Measurements from ENCODE around the gene BRICD5. TPM values are rescaled to one million over a fixed set of nuclear protein-coding genes. Genes with fewer than 3 reads are reported as not detected.

The BRICD5 gene
- total and polyA plus RNA-seq, 7 experiments from 2014 or later = 0.22 to 44.3 (median 14.3) TPM; not detected in 1

DNA sequence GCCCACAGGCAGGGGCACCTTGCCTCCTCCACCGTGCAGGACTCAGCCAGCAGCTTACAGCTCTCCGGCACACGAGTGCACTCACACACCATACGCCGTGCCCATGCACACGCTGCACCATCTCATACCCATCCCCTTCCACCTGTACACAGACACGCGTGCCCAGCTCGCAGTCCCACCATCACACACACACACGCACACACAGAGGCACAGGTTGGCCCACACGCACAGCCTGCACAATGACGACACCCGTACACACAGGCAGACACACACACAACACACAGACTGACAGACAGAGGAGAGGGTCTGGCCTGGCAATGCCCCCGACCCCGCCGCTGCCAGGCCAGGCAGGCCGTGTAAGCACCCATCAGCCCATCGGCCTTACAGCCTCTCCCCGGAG lies 26.3 kb downstream of the BRICD5 start:
- intact Hi-C loops (cut with micrococcal nuclease) = no loop called here
- peaks cover 0 to 2% (median 0%) of the 10 kb centered on the region in 7 donors for H3K4me1 Mint-ChIP-seq
- POLR2A ChIA-PET = no interaction called here

DNA sequence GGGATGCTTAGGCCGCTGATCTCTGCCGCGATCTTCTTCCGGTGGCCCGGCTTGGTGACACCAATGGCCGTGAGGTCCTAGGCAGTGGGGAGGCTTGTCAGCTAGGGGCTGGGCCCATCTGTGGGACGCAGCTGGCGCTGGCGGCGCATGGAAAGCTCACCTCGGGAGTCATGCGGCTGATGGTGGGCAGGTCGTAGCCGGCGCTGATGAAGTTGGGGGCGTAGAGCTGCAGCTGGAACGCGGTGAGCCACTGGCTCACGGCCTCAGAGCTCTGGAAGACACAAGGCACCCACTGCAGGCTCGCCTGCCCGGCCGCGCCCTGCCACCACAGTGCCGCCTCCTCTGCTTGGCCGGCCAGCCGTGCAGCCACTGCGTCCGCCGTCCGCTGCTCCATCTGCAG lies 27.0 kb downstream of the BRICD5 start:
- Histone ChIP-seq H3K36me3 (ENCODE audit: control insufficient read depth in 2 of 3, insufficient read depth in 3 of 3, low read length in 3 of 3) (no peaks in the 10 kb centered on the region), H3K4me1 (ENCODE audit: control insufficient read depth in 2 of 2, insufficient read depth in 2 of 2, low read length in 2 of 2) (no peaks in the 10 kb centered on the region), H3K9me3 (ENCODE audit: control insufficient read depth in 2 of 3, low read length in 3 of 3) (no peaks in the 10 kb centered on the region), H3K27me3 (ENCODE audit: control insufficient read depth in 2 of 2, insufficient read depth in 2 of 2, low read length in 2 of 2) (no peaks in the 10 kb centered on the region), H3K4me3 (ENCODE audit: low read length) (no peak overlapping the region), H3K27ac (ENCODE audit: low read depth, low read length) (no peak overlapping the region)
- Mint-ChIP-seq H3K36me3 (no peaks in the 10 kb centered on the region), H3K4me3 (no peak overlapping the region), H3K4me1 (peaks cover 0 to 2% (median 0%) of the 10 kb centered on the region in 7 donors), H3K9me3 (peaks cover 0 to 2% (median 0%) of the 10 kb centered on the region in 11 donors), H3K27ac (no peak overlapping the region), H3K27me3 (no peaks in the 10 kb centered on the region)
- ATAC-seq = no peak
- intact Hi-C loops (cut with micrococcal nuclease) = no loop called here
- POLR2A ChIA-PET = no interaction called here
- no peak for DNase-seq
- CTCF ChIA-PET = no interaction called here

More for the DNA sequence above, 26.3 kb downstream of the BRICD5 start:
- H3K4me1 ChIP-seq (ENCODE audit: control insufficient read depth in 2 of 2, insufficient read depth in 2 of 2, low read length in 2 of 2) = no peaks in the 10 kb centered on the region
- no peak overlapping the region for H3K4me3 Mint-ChIP-seq
- no peaks in the 10 kb centered on the region for H3K27me3 Mint-ChIP-seq
- no peak overlapping the region for H3K4me3 ChIP-seq (ENCODE audit: low read length)
- ATAC-seq (peak; percentile 14), DNase-seq (no peak)
- CTCF ChIA-PET = no interaction called here
- H3K36me3 ChIP-seq (ENCODE audit: control insufficient read depth in 2 of 3, insufficient read depth in 3 of 3, low read length in 3 of 3) = no peaks in the 10 kb centered on the region
- H3K9me3 ChIP-seq (ENCODE audit: control insufficient read depth in 2 of 3, low read length in 3 of 3) = no peaks in the 10 kb centered on the region
- H3K27ac ChIP-seq (ENCODE audit: low read depth, low read length) = no peak overlapping the region
- no peak overlapping the region for H3K27ac Mint-ChIP-seq
- peaks cover 0 to 2% (median 0%) of the 10 kb centered on the region in 11 donors for H3K9me3 Mint-ChIP-seq
- no peaks in the 10 kb centered on the region for H3K36me3 Mint-ChIP-seq
- H3K27me3 ChIP-seq (ENCODE audit: control insufficient read depth in 2 of 2, insufficient read depth in 2 of 2, low read length in 2 of 2) = no peaks in the 10 kb centered on the region

- peaks cover 0 to 2% (median 0%) of the 10 kb centered on the region in 7 donors for H3K4me1 Mint-ChIP-seq
- H3K9me3 ChIP-seq (ENCODE audit: control insufficient read depth in 2 of 3, low read length in 3 of 3) = no peaks in the 10 kb centered on the region
- H3K27me3 ChIP-seq (ENCODE audit: control insufficient read depth in 2 of 2, insufficient read depth in 2 of 2, low read length in 2 of 2) = no peaks in the 10 kb centered on the region
- intact Hi-C loops (cut with micrococcal nuclease) = no loop called here
- DNase-seq = no peak
- H3K27me3 Mint-ChIP-seq = no peaks in the 10 kb centered on the region
- no peak overlapping the region for H3K4me3 Mint-ChIP-seq
- ChIA-PET CTCF (no interaction called here), POLR2A (no interaction called here)
- H3K36me3 Mint-ChIP-seq = peaks cover 0 to 1% (median 0%) of the 10 kb centered on the region in 5 donors
- H3K9me3 Mint-ChIP-seq = peaks cover 0 to 2% (median 0%) of the 10 kb centered on the region in 11 donors
- no peak overlapping the region for H3K4me3 ChIP-seq (ENCODE audit: low read length)
- no peak overlapping the region for H3K27ac Mint-ChIP-seq
- H3K36me3 ChIP-seq (ENCODE audit: control insufficient read depth in 2 of 3, insufficient read depth in 3 of 3, low read length in 3 of 3) = peaks cover 0 to 8% (median 0%) of the 10 kb centered on the region in 3 experiments
- no peak for ATAC-seq
- no peaks in the 10 kb centered on the region for H3K4me1 ChIP-seq (ENCODE audit: control insufficient read depth in 2 of 2, insufficient read depth in 2 of 2, low read length in 2 of 2)
- no peak overlapping the region for H3K27ac ChIP-seq (ENCODE audit: low read depth, low read length)
Measured at GRCh38 chr16:2181952-2182351, 28.7 kb downstream of the BRICD5 start.

- Histone ChIP-seq H3K4me3 (ENCODE audit: low read length) (no peak overlapping the region), H3K4me1 (ENCODE audit: control insufficient read depth in 2 of 2, insufficient read depth in 2 of 2, low read length in 2 of 2) (no peaks in the 10 kb centered on the region), H3K36me3 (ENCODE audit: control insufficient read depth in 2 of 3, insufficient read depth in 3 of 3, low read length in 3 of 3) (peaks cover 0 to 14% (median 0%) of the 10 kb centered on the region in 3 experiments), H3K27ac (ENCODE audit: low read depth, low read length) (no peak overlapping the region), H3K9me3 (ENCODE audit: control insufficient read depth in 2 of 3, low read length in 3 of 3) (no peaks in the 10 kb centered on the region), H3K27me3 (ENCODE audit: control insufficient read depth in 2 of 2, insufficient read depth in 2 of 2, low read length in 2 of 2) (no peaks in the 10 kb centered on the region)
- peaks cover 0 to 2% (median 0%) of the 10 kb centered on the region in 11 donors for H3K9me3 Mint-ChIP-seq
- CTCF ChIA-PET = no interaction called here
- POLR2A ChIA-PET = no interaction called here
- intact Hi-C loops (cut with micrococcal nuclease) = no loop called here
- ATAC-seq (no peak), DNase-seq (no peak)
- no peak overlapping the region for H3K27ac Mint-ChIP-seq
- peaks cover 0 to 2% (median 0%) of the 10 kb centered on the region in 7 donors for H3K4me1 Mint-ChIP-seq
- H3K27me3 Mint-ChIP-seq = no peaks in the 10 kb centered on the region
- peaks cover 0 to 1% (median 0%) of the 10 kb centered on the region in 5 donors for H3K36me3 Mint-ChIP-seq
- no peak overlapping the region for H3K4me3 Mint-ChIP-seq
Measured at GRCh38 chr16:2180962-2181923, 29.4 kb downstream of the BRICD5 start.

- H3K9me3 ChIP-seq (ENCODE audit: control insufficient read depth in 2 of 3, low read length in 3 of 3) = no peaks in the 10 kb centered on the region
- H3K36me3 ChIP-seq (ENCODE audit: control insufficient read depth in 2 of 3, insufficient read depth in 3 of 3, low read length in 3 of 3) = peaks cover 0 to 22% (median 0%) of the 10 kb centered on the region in 3 experiments
- DNase-seq (no peak), ATAC-seq (no peak)
- intact Hi-C loops (cut with micrococcal nuclease) = no loop called here
- Mint-ChIP-seq H3K27me3 (no peaks in the 10 kb centered on the region), H3K36me3 (peaks cover 0 to 6% (median 3%) of the 10 kb centered on the region in 5 donors), H3K4me1 (peaks cover 0 to 3% (median 0%) of the 10 kb centered on the region in 7 donors), H3K27ac (no peak overlapping the region), H3K9me3 (peaks cover 0 to 2% (median 0%) of the 10 kb centered on the region in 11 donors), H3K4me3 (no peak overlapping the region)
- no peaks in the 10 kb centered on the region for H3K4me1 ChIP-seq (ENCODE audit: control insufficient read depth in 2 of 2, insufficient read depth in 2 of 2, low read length in 2 of 2)
- H3K4me3 ChIP-seq (ENCODE audit: low read length) = no peak overlapping the region
- no peaks in the 10 kb centered on the region for H3K27me3 ChIP-seq (ENCODE audit: control insufficient read depth in 2 of 2, insufficient read depth in 2 of 2, low read length in 2 of 2)
- ChIA-PET POLR2A (interaction anchor here (0.7 kb wide), 1 partner anchor 88 kb away, joined by 4 read pairs; no protein-coding TSS in a partner anchor), CTCF (no interaction called here)
- H3K27ac ChIP-seq (ENCODE audit: low read depth, low read length) = no peak overlapping the region
Measured at GRCh38 chr16:2180461-2180860, 30.2 kb downstream of the BRICD5 start.

GRCh38 chr16:2179576-2179975 lies 31.1 kb downstream of the BRICD5 start:
- no peaks in the 10 kb centered on the region for H3K4me1 ChIP-seq (ENCODE audit: control insufficient read depth in 2 of 2, insufficient read depth in 2 of 2, low read length in 2 of 2)
- H3K4me3 ChIP-seq (ENCODE audit: low read length) = no peak overlapping the region
- Mint-ChIP-seq H3K27ac (no peak overlapping the region), H3K27me3 (no peaks in the 10 kb centered on the region), H3K9me3 (peaks cover 0 to 2% (median 0%) of the 10 kb centered on the region in 11 donors), H3K36me3 (peaks cover 0 to 6% (median 3%) of the 10 kb centered on the region in 5 donors), H3K4me3 (no peak overlapping the region), H3K4me1 (peaks cover 0 to 3% (median 0%) of the 10 kb centered on the region in 7 donors)
- no peaks in the 10 kb centered on the region for H3K9me3 ChIP-seq (ENCODE audit: control insufficient read depth in 2 of 3, low read length in 3 of 3)
- POLR2A ChIA-PET = no interaction called here
- H3K27ac ChIP-seq (ENCODE audit: low read depth, low read length) = no peak overlapping the region
- intact Hi-C loops (cut with micrococcal nuclease) = no loop called here
- H3K27me3 ChIP-seq (ENCODE audit: control insufficient read depth in 2 of 2, insufficient read depth in 2 of 2, low read length in 2 of 2) = no peaks in the 10 kb centered on the region
- CTCF ChIA-PET = no interaction called here
- DNase-seq = no peak
- peaks cover 0 to 30% (median 0%) of the 10 kb centered on the region in 3 experiments for H3K36me3 ChIP-seq (ENCODE audit: control insufficient read depth in 2 of 3, insufficient read depth in 3 of 3, low read length in 3 of 3)
- no peak for ATAC-seq
